GM12892 (cell line): Measurements from ENCODE around the gene KRTAP10-8.
"Not testable (repeated sequence)": the region's sequence is repeated elsewhere in the genome, so short reads cannot be mapped to it uniquely, and the experiment has no call there.

Source experiments
- DNase-seq: peaks from one replicate; pipeline ENCODE4 v3.0.0; 2011; ENCODE audit not compliant: insufficient read length
- FAIRE-seq: peaks from 2 replicates; lab custom pipeline; 2011; peaks lifted over from hg19 to GRCh38; lab: Jason Lieb, UNC
- POLR2A ChIP-seq: IDR thresholded peaks from 2 replicates; pipeline ENCODE4 v1.6.1; 2011; ENCODE audit warnings: low read depth, low read length, control low read depth
- POLR2AphosphoS5 ChIP-seq: IDR thresholded peaks from 2 replicates; pipeline ENCODE4 v1.6.1; 2011; ENCODE audit warnings: low read depth, low read length, control low read depth
- TAF1 ChIP-seq: IDR thresholded peaks from 2 replicates; pipeline ENCODE4 v1.6.1; 2011; ENCODE audit warnings: low read depth, mild to moderate bottlenecking, control low read depth, low read length, borderline replicate concordance

Gene KRTAP10-8

GRCh38 chr21:44606495-44606894 lies 5.4 kb upstream of the KRTAP10-8 start:
- FAIRE-seq (no peak), DNase-seq (no peak)
- TF ChIP-seq POLR2A (no peak), TAF1 (no peak), POLR2AphosphoS5 (no peak)

- no peak for FAIRE-seq
- no peak for DNase-seq
- TF ChIP-seq POLR2A: no peak
- no peak for TF ChIP-seq TAF1
- no peak for TF ChIP-seq POLR2AphosphoS5
These were observed 2.7 kb upstream of the KRTAP10-8 start for GRCh38 chr21:44609193-44609592.

- FAIRE-seq, DNase-seq: not testable (repeated sequence)
These were observed 1.6 kb upstream of the KRTAP10-8 start for GRCh38 chr21:44610157-44610843.

GRCh38 chr21:44611551-44611950 lies 328 bp upstream of the KRTAP10-8 start:
- no peak for TF ChIP-seq POLR2A
- no peak for TF ChIP-seq POLR2AphosphoS5
- DNase-seq: no peak
- FAIRE-seq: no peak

- TF ChIP-seq POLR2AphosphoS5 (no peak), TAF1 (no peak), POLR2A (no peak)
- no peak for DNase-seq
- no peak for FAIRE-seq
These were observed 870 bp downstream of the KRTAP10-8 start for GRCh38 chr21:44612669-44613229.

GRCh38 chr21:44613386-44614155 lies 1.7 kb downstream of the KRTAP10-8 start:
- no peak for TF ChIP-seq POLR2A
- no peak for TF ChIP-seq POLR2AphosphoS5
- TF ChIP-seq TAF1: no peak
- DNase-seq (no peak), FAIRE-seq (no peak)

- DNase-seq: no peak
- no peak for FAIRE-seq
- TF ChIP-seq TAF1: no peak
- TF ChIP-seq POLR2AphosphoS5: no peak
- TF ChIP-seq POLR2A: no peak
These were observed 2.3 kb downstream of the KRTAP10-8 start for GRCh38 chr21:44614161-44614631.

GRCh38 chr21:44614961-44615391 lies 3.1 kb downstream of the KRTAP10-8 start:
- FAIRE-seq (no peak), DNase-seq (no peak)
- no peak for TF ChIP-seq POLR2AphosphoS5
- TF ChIP-seq POLR2A: no peak
- no peak for TF ChIP-seq TAF1

- TF ChIP-seq POLR2A (no peak), TAF1 (no peak), POLR2AphosphoS5 (no peak)
- DNase-seq: no peak
- FAIRE-seq: no peak
These were observed 3.6 kb downstream of the KRTAP10-8 start for GRCh38 chr21:44615466-44615865.

- no peak for DNase-seq
- TF ChIP-seq TAF1: no peak
- no peak for FAIRE-seq
These were observed 4.2 kb downstream of the KRTAP10-8 start for GRCh38 chr21:44615911-44616590.

- no peak for FAIRE-seq
- no peak for TF ChIP-seq TAF1
- no peak for TF ChIP-seq POLR2AphosphoS5
- no peak for TF ChIP-seq POLR2A
- DNase-seq: no peak
These were observed 4.7 kb downstream of the KRTAP10-8 start for GRCh38 chr21:44616591-44616926.

- TF ChIP-seq POLR2AphosphoS5: no peak
- TF ChIP-seq TAF1: no peak
- TF ChIP-seq POLR2A: no peak
- FAIRE-seq: no peak
These were observed 5.2 kb downstream of the KRTAP10-8 start for GRCh38 chr21:44617071-44617501.

More at GRCh38 chr21:44617071-44617501, 5.2 kb downstream of the KRTAP10-8 start:
- no peak for DNase-seq
